Glutamatergic neuron (in vitro differentiated cells): Measurements from ENCODE around the gene SYT8. TPM values are rescaled to one million over a fixed set of nuclear protein-coding genes. Genes with fewer than 3 reads are reported as not detected.
"Not testable (repeated sequence)": the region's sequence is repeated elsewhere in the genome, so short reads cannot be mapped to it uniquely, and the experiment has no call there.

Source experiments
- DNase-seq: peaks from one replicate; pipeline ENCODE4 v3.0.0; 2022
- H3K27ac Mint-ChIP-seq: one replicate; pipeline ENCODE4 v1.8.0; 2020; ENCODE audit warnings: mild to moderate bottlenecking, mixed read lengths, inconsistent platforms; ENCODE audit not compliant: unreplicated experiment
- H3K27me3 Mint-ChIP-seq: one replicate; pipeline ENCODE4 v1.8.0; 2020; ENCODE audit warnings: mild to moderate bottlenecking, moderate library complexity, mixed read lengths, inconsistent platforms; ENCODE audit not compliant: unreplicated experiment
- H3K36me3 Mint-ChIP-seq: one replicate; pipeline ENCODE4 v1.8.0; 2020; ENCODE audit warnings: mild to moderate bottlenecking, mixed read lengths, inconsistent platforms; ENCODE audit not compliant: unreplicated experiment
- H3K4me1 Mint-ChIP-seq: one replicate; pipeline ENCODE4 v1.8.0; 2020; ENCODE audit warnings: mild to moderate bottlenecking, low read depth, mixed read lengths, inconsistent platforms; ENCODE audit not compliant: unreplicated experiment
- H3K4me3 Mint-ChIP-seq: one replicate; pipeline ENCODE4 v1.8.0; 2020; ENCODE audit warnings: mild to moderate bottlenecking, mixed read lengths, inconsistent platforms; ENCODE audit not compliant: unreplicated experiment
- H3K9me3 Mint-ChIP-seq: one replicate; pipeline ENCODE4 v1.8.0; 2020; ENCODE audit warnings: mild to moderate bottlenecking, moderate library complexity, mixed read lengths, inconsistent platforms; ENCODE audit not compliant: unreplicated experiment
- CTCF ChIP-seq: fragments of 200-600 bp; sonication (generic); IDR thresholded peaks from one replicate; pipeline ENCODE4 v1.5.0; 2021; ENCODE audit not compliant: partially characterized antibody, unreplicated experiment
- total RNA-seq: library from RNA; stranded (reverse); fragmentation: NEBNext Ultra II Directional; extraction: Animal tissue kit (Norgen Biotek cat#: 25700); gene quantifications from one replicate; pipeline ENCODE4 v1.2.1, GENCODE V29; 2021; ENCODE audit not compliant: unreplicated experiment

The SYT8 gene
- total RNA-seq, 1 donor from 2014 or later: not detected

- Mint-ChIP-seq H3K4me1 (peaks cover 1% of the 10 kb centered on the region), H3K36me3 (no peaks in the 10 kb centered on the region), H3K27me3 (peaks cover 4% of the 10 kb centered on the region), H3K4me3 (no peak overlapping the region), H3K9me3 (no peaks in the 10 kb centered on the region), H3K27ac (no peak overlapping the region)
- no peak for DNase-seq
- no peak for TF ChIP-seq CTCF
These were observed 46.9 kb downstream of the SYT8 start for GRCh38 chr11:1881442-1882264.

GRCh38 chr11:1882265-1883238 is 47.8 kb downstream of the SYT8 start:
- TF ChIP-seq CTCF: peak; percentile 97
- DNase-seq: peak; percentile 91
- H3K4me1 Mint-ChIP-seq: peaks cover under 1% of the 10 kb centered on the region
- no peak overlapping the region for H3K27ac Mint-ChIP-seq
- peaks cover 2% of the 10 kb centered on the region for H3K27me3 Mint-ChIP-seq
- H3K9me3 Mint-ChIP-seq: no peaks in the 10 kb centered on the region
- no peaks in the 10 kb centered on the region for H3K36me3 Mint-ChIP-seq
- H3K4me3 Mint-ChIP-seq: no peak overlapping the region

DNA sequence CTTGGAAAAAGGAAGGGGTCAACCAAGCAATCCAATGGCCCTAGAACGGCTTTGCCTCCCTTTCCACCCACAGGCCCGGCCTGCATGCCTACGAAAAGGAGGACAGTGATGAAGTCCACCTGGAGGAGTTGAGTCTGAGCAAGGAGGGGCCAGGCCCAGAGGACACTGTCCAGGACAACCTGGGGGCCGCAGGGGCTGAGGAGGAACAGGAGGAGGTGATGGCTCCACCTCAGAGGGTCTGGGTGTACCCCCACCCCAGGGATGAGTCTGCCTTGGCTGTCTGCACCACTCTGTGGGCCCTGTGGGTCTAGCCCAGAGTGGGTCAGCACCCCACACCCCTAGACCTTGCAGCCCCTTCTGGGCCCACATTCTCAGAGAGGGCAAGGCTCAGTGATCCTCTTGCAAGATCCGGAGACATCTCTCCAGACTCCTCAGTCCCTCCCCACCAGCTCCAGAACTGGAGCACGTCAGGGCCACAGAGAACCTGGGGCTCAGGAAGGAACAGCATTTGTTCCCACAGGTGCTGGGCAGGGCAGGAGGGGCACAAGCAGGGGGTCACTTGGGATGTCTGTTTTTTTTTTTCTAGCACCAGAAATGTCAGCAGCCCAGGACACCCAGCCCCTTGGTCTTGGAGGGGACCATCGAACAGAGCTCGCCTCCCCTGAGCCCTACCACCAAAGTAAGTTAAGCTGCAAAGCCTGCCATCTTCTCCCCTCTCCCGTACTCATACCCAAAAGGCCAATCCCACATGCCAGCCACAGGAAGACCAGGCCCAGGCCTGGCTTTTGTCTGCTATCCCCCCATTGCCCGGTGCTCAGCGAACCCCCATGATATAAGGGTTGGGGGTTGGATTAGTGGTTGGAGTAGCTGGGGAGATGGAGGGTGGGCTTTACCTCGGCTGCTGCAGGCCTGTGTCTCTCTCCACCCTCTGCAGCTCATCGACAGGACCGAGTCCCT is 48.8 kb downstream of the SYT8 start:
- H3K36me3 Mint-ChIP-seq: no peaks in the 10 kb centered on the region
- H3K9me3 Mint-ChIP-seq: no peaks in the 10 kb centered on the region
- H3K4me3 Mint-ChIP-seq: no peak overlapping the region
- H3K27me3 Mint-ChIP-seq: peaks cover 2% of the 10 kb centered on the region
- H3K4me1 Mint-ChIP-seq: no peaks in the 10 kb centered on the region
- DNase-seq: no peak
- H3K27ac Mint-ChIP-seq: no peak overlapping the region
- TF ChIP-seq CTCF: no peak

DNA sequence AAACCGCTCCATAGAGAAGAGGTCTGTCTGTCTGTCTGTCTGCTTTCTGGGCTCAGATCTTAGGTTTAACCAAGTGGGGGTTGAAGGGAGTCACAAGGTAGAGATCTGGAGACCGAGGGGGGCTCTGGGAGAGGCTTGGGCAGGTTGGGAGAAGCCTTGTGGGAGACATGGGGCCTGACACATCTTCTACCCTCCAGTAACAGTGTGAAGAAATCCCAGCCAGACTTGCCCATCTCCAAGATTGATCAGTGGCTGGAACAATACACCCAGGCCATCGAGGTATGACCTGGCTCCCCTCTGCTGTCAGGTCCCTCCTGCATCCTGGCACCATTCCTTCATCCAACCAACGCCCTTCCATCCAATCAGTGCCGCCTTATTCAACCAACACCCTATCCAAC is 49.5 kb downstream of the SYT8 start:
- no peaks in the 10 kb centered on the region for H3K4me1 Mint-ChIP-seq
- no peak for TF ChIP-seq CTCF
- no peak overlapping the region for H3K27ac Mint-ChIP-seq
- DNase-seq: no peak
- peaks cover 2% of the 10 kb centered on the region for H3K27me3 Mint-ChIP-seq
- H3K9me3 Mint-ChIP-seq: no peaks in the 10 kb centered on the region
- H3K36me3 Mint-ChIP-seq: no peaks in the 10 kb centered on the region
- H3K4me3 Mint-ChIP-seq: no peak overlapping the region

GRCh38 chr11:1886551-1886950 is 51.8 kb downstream of the SYT8 start:
- H3K4me1 Mint-ChIP-seq, DNase-seq, H3K4me3 Mint-ChIP-seq, H3K27me3 Mint-ChIP-seq, H3K36me3 Mint-ChIP-seq, H3K9me3 Mint-ChIP-seq, H3K27ac Mint-ChIP-seq: not testable (repeated sequence)
